H9 (cell line): ENCODE measurements around the gene TIMELESS. TPM values are rescaled to one million over a fixed set of nuclear protein-coding genes. Genes with fewer than 3 reads are reported as not detected.

Source experiments
- DNase-seq: peaks from one replicate; pipeline ENCODE4 v3.0.0-alpha.2; 2017
- H2AFZ ChIP-seq: one replicate; pipeline ENCODE4 v1.6.1; 2013; ENCODE audit warnings: mild to moderate bottlenecking, low read length, control low read depth, moderate library complexity
- H2AK5ac ChIP-seq: 2 replicates; pipeline ENCODE4 v1.6.1; 2013; ENCODE audit warnings: low read length, control low read depth, mixed read lengths; ENCODE audit not compliant: insufficient read length
- H2BK120ac ChIP-seq: one replicate; pipeline ENCODE4 v1.6.1; 2013; ENCODE audit warnings: low read depth, mild to moderate bottlenecking, low read length, control low read depth, inconsistent platforms; ENCODE audit not compliant: poor library complexity, severe bottlenecking
- H2BK12ac ChIP-seq: 2 replicates; pipeline ENCODE4 v1.6.1; 2013; ENCODE audit warnings: low read length, control low read depth, mixed read lengths, low read depth; ENCODE audit not compliant: insufficient read length
- H2BK15ac ChIP-seq: 2 replicates; pipeline ENCODE4 v1.6.1; 2013; ENCODE audit warnings: low read depth, low read length, control low read depth
- H2BK20ac ChIP-seq: one replicate; pipeline ENCODE4 v1.6.1; 2013; ENCODE audit warnings: low read depth, mild to moderate bottlenecking, low read length, control low read depth, inconsistent platforms; ENCODE audit not compliant: poor library complexity, severe bottlenecking
- H2BK5ac ChIP-seq: 2 replicates; pipeline ENCODE4 v1.6.1; 2013; ENCODE audit warnings: low read length, control low read depth, mixed read lengths; ENCODE audit not compliant: insufficient read length
- H3K14ac ChIP-seq: 2 replicates; pipeline ENCODE4 v1.6.1; 2013; ENCODE audit warnings: low read length, control low read depth; ENCODE audit not compliant: insufficient read depth
- H3K18ac ChIP-seq: 2 replicates; pipeline ENCODE4 v1.6.1; 2013; ENCODE audit warnings: low read depth, mild to moderate bottlenecking, mixed read lengths, low read length, control low read depth; ENCODE audit not compliant: insufficient read length
- H3K23ac ChIP-seq: 2 replicates; pipeline ENCODE4 v1.6.1; 2013; ENCODE audit warnings: low read length, control low read depth, mixed read lengths, low read depth; ENCODE audit not compliant: insufficient read length
- H3K23me2 ChIP-seq: 2 replicates; pipeline ENCODE4 v1.6.1; 2013; ENCODE audit warnings: low read depth, mild to moderate bottlenecking, mixed read lengths, low read length, control low read depth; ENCODE audit not compliant: insufficient read length, poor library complexity, severe bottlenecking
- H3K27ac ChIP-seq: 2 replicates; pipeline ENCODE4 v1.5.1; 2013; ENCODE audit warnings: low read length, control low read depth, mixed read lengths, low read depth; ENCODE audit not compliant: insufficient read length
- H3K27me3 ChIP-seq: 2 replicates; pipeline ENCODE4 v1.6.1; 2013; ENCODE audit warnings: low read length, control low read depth, inconsistent platforms; ENCODE audit not compliant: insufficient read depth
- H3K4ac ChIP-seq: 2 replicates; pipeline ENCODE4 v1.6.1; 2013; ENCODE audit warnings: low read depth, mild to moderate bottlenecking, control low read depth, inconsistent platforms, low read length, moderate library complexity
- H3K4me1 ChIP-seq: 2 replicates; pipeline ENCODE4 v1.6.1; 2013; ENCODE audit warnings: low read length, control low read depth, inconsistent platforms; ENCODE audit not compliant: insufficient read depth
- H3K4me2 ChIP-seq: 2 replicates; pipeline ENCODE4 v1.6.1; 2013; ENCODE audit warnings: low read length, control low read depth, mixed read lengths; ENCODE audit not compliant: insufficient read length, insufficient read depth
- H3K56ac ChIP-seq: 2 replicates; pipeline ENCODE4 v1.6.1; 2013; ENCODE audit warnings: low read depth, mild to moderate bottlenecking, mixed read lengths, low read length, control low read depth; ENCODE audit not compliant: insufficient read length
- H3K79me1 ChIP-seq: 2 replicates; pipeline ENCODE4 v1.6.1; 2013; ENCODE audit warnings: low read depth, mild to moderate bottlenecking, moderate library complexity, low read length, control low read depth, inconsistent platforms; ENCODE audit not compliant: insufficient read depth, poor library complexity, severe bottlenecking
- H3K79me2 ChIP-seq: 2 replicates; pipeline ENCODE4 v1.6.1; 2013; ENCODE audit warnings: low read length, control low read depth, inconsistent platforms; ENCODE audit not compliant: insufficient read depth
- H3K9ac ChIP-seq: 2 replicates; pipeline ENCODE4 v1.6.1; 2013; ENCODE audit warnings: low read length, control low read depth, mixed read lengths; ENCODE audit not compliant: insufficient read length; ENCODE audit errors: extremely low read depth
- H3K9me3 ChIP-seq: one replicate; pipeline ENCODE4 v1.6.1; 2013; ENCODE audit warnings: low read depth, low read length, inconsistent platforms; ENCODE audit not compliant: control insufficient read depth
- H3T11ph ChIP-seq: one replicate; pipeline ENCODE4 v1.6.1; 2013; ENCODE audit warnings: mild to moderate bottlenecking, low read length, control low read depth, inconsistent platforms
- H4K20me1 ChIP-seq: one replicate; pipeline ENCODE4 v1.6.1; 2013; ENCODE audit not compliant: control insufficient read depth, insufficient read length, insufficient read depth
- H4K5ac ChIP-seq: 2 replicates; pipeline ENCODE4 v1.6.1; 2013; ENCODE audit warnings: low read depth, mild to moderate bottlenecking, mixed read lengths, low read length, control low read depth; ENCODE audit not compliant: insufficient read length
- H4K8ac ChIP-seq: replicated peaks from 2 replicates; pipeline ENCODE4 v1.6.1; 2013; ENCODE audit warnings: low read length, control low read depth, mixed read lengths, low read depth; ENCODE audit not compliant: insufficient read length
- H4K91ac ChIP-seq: 2 replicates; pipeline ENCODE4 v1.6.1; 2013; ENCODE audit warnings: low read depth, mild to moderate bottlenecking, moderate library complexity, mixed read lengths, low read length, control low read depth; ENCODE audit not compliant: insufficient read length
- H3K27ac Mint-ChIP-seq, 3 experiments: 2 replicates in 2 of 3; 3 replicates in 1 of 3; pipeline ENCODE4 v1.8.0; 2020 to 2021; ENCODE audit warnings: mixed read lengths in 3 of 3, mild to moderate bottlenecking in 1 of 3, moderate library complexity in 1 of 3
- H3K27me3 Mint-ChIP-seq: 2 replicates; pipeline ENCODE4 v1.8.0; 2021; ENCODE audit warnings: low read depth, mild to moderate bottlenecking, moderate library complexity, mixed read lengths
- H3K36me3 Mint-ChIP-seq, 3 experiments: 2 replicates in 2 of 3; 3 replicates in 1 of 3; pipeline ENCODE4 v1.8.0; 2020 to 2021; ENCODE audit warnings: low read depth in 3 of 3, mixed read lengths in 3 of 3; ENCODE audit not compliant: insufficient read depth in 1 of 3
- H3K4me1 Mint-ChIP-seq, 2 experiments: 2 replicates each; pipeline ENCODE4 v1.8.0; 2020; ENCODE audit warnings: mixed read lengths in 2 of 2
- H3K4me3 Mint-ChIP-seq, 2 experiments: 2 replicates in 1 of 2; 3 replicates in 1 of 2; pipeline ENCODE4 v1.8.0; 2020 to 2021; ENCODE audit warnings: mild to moderate bottlenecking in 2 of 2, mixed read lengths in 2 of 2, moderate library complexity in 1 of 2
- H3K9me3 Mint-ChIP-seq, 2 experiments: 2 replicates in 1 of 2; 3 replicates in 1 of 2; pipeline ENCODE4 v1.8.0; 2020; ENCODE audit warnings: mild to moderate bottlenecking in 2 of 2, mixed read lengths in 2 of 2, moderate library complexity in 1 of 2
- WGBS: extraction: QIAGEN DNeasy Blood & Tissue Kit; methylation state at CpG from one replicate; pipeline ENCODE4 v1.1.7; 2013; ENCODE audit warnings: missing lambda C conversion rate, low lambda C conversion rate, mixed read lengths; ENCODE audit not compliant: insufficient read length; ENCODE audit errors: extremely low coverage; 5-methylcytosine and 5-hydroxymethylcytosine counted together
- total RNA-seq: library from RNA; stranded (reverse); gene quantifications from 2 replicates; pipeline ENCODE4 v1.2.1, GENCODE V29; 2021
- TF ChIP-seq, protein P1 (sequence below): fragments of 200-600 bp; sonication (generic); conservative IDR thresholded peaks from 3 replicates; pipeline ENCODE4 v1.8.0; 2021; ENCODE audit warnings: antibody characterized with exemption, mild to moderate bottlenecking

TIMELESS gene
- total RNA-seq, 1 experiment from 2014 or later, result 68.0 TPM

- Histone ChIP-seq H3K9ac (no peak overlapping the region), H2BK15ac (no peak overlapping the region), H3T11ph (no peak overlapping the region), H3K4me1 (no peaks in the 10 kb centered on the region), H3K79me1 (no peaks in the 10 kb centered on the region), H3K9me3 (no peaks in the 10 kb centered on the region), H3K27me3 (no peaks in the 10 kb centered on the region), H3K14ac (no peak overlapping the region), H2BK20ac (no peak overlapping the region), H3K23me2 (no peaks in the 10 kb centered on the region), H4K8ac (no peak overlapping the region), H3K23ac (no peak overlapping the region), H3K79me2 (no peaks in the 10 kb centered on the region), H3K27ac (no peak overlapping the region), H4K20me1 (no peaks in the 10 kb centered on the region), H3K18ac (no peak overlapping the region), H2BK5ac (no peak overlapping the region), H3K4ac (no peak overlapping the region), H3K56ac (no peak overlapping the region), H4K91ac (no peak overlapping the region), H2BK12ac (no peak overlapping the region), H2BK120ac (no peak overlapping the region), H2AK5ac (no peak overlapping the region), H2AFZ (no peak overlapping the region), H3K4me2 (no peak overlapping the region), H4K5ac (no peak overlapping the region)
- Mint-ChIP-seq H3K4me1 (peaks cover 10 to 15% of the 10 kb centered on the region in 2 experiments), H3K36me3 (peaks cover 0 to 3% (median 0%) of the 10 kb centered on the region in 3 experiments; a peak in 2 of 7 replicates), H3K9me3 (peaks cover 6 to 7% of the 10 kb centered on the region in 2 experiments; a peak in 4 of 5 replicates), H3K27me3 (peaks cover 3% of the 10 kb centered on the region; the same call in 1 of the 2 replicates), H3K4me3 (no peak overlapping the region), H3K27ac (no peak overlapping the region)
- no CpG with 5 or more reads among the region's 1 CpG for WGBS
- TF ChIP-seq, protein P1, sequence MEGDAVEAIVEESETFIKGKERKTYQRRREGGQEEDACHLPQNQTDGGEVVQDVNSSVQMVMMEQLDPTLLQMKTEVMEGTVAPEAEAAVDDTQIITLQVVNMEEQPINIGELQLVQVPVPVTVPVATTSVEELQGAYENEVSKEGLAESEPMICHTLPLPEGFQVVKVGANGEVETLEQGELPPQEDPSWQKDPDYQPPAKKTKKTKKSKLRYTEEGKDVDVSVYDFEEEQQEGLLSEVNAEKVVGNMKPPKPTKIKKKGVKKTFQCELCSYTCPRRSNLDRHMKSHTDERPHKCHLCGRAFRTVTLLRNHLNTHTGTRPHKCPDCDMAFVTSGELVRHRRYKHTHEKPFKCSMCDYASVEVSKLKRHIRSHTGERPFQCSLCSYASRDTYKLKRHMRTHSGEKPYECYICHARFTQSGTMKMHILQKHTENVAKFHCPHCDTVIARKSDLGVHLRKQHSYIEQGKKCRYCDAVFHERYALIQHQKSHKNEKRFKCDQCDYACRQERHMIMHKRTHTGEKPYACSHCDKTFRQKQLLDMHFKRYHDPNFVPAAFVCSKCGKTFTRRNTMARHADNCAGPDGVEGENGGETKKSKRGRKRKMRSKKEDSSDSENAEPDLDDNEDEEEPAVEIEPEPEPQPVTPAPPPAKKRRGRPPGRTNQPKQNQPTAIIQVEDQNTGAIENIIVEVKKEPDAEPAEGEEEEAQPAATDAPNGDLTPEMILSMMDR, result no peak
- DNase-seq, result no peak
These were observed 71.3 kb downstream of the TIMELESS start for GRCh38 chr12:56377989-56378316.
